Activated CD8-positive, alpha-beta T cell treated with anti-CD3 and anti-CD28 coated beads for 36 hours (primary cell): ENCODE results near the gene EPB41L5. TPM values are rescaled to one million over a fixed set of nuclear protein-coding genes. Genes with fewer than 3 reads are reported as not detected.
A peak's percentile ranks its signal among the peaks of the same experiment; 100 is the strongest.

Experiments used
- ATAC-seq: fragments of 200-7000 bp; cut with Tn5 transposase; one replicate; pipeline ENCODE4 v1.10.0; 2021; ENCODE audit warnings: mild to moderate bottlenecking, moderate library complexity
- CTCF ChIA-PET: fragments of 350-600 bp; sonication (Branson Sonifier 250); formaldehyde crosslinking; loops from one replicate; lab custom pipeline; 2021; ENCODE audit warnings: antibody characterized with exemption; lab: Charles Lee
- POLR2A ChIA-PET: fragments of 350-600 bp; sonication (Branson Sonifier 250); formaldehyde crosslinking; loops from one replicate; lab custom pipeline; 2021; ENCODE audit warnings: antibody characterized with exemption; lab: Charles Lee
- DNase-seq: peaks from one replicate; pipeline ENCODE4 v3.0.0-alpha.2; 2020
- H3K27ac Mint-ChIP-seq: one replicate; pipeline ENCODE4 v1.8.0; 2021; ENCODE audit warnings: mild to moderate bottlenecking, mixed read lengths
- H3K27me3 Mint-ChIP-seq: one replicate; pipeline ENCODE4 v1.8.0; 2021; ENCODE audit warnings: mixed read lengths
- H3K36me3 Mint-ChIP-seq: one replicate; pipeline ENCODE4 v1.8.0; 2021; ENCODE audit warnings: low read depth, mixed read lengths
- H3K4me1 Mint-ChIP-seq: one replicate; pipeline ENCODE4 v1.8.0; 2021; ENCODE audit warnings: low read depth, mixed read lengths
- H3K4me3 Mint-ChIP-seq: one replicate; pipeline ENCODE4 v1.8.0; 2021; ENCODE audit warnings: mild to moderate bottlenecking, moderate library complexity, mixed read lengths
- H3K9me3 Mint-ChIP-seq: one replicate; pipeline ENCODE4 v1.8.0; 2021; ENCODE audit warnings: mixed read lengths
- intact Hi-C: fragments of 100-400 bp; cut with micrococcal nuclease; formaldehyde crosslinking; loops from one replicate; pipeline ENCODE4 v1.10.0; 2022
- total RNA-seq, 2 experiments: library from RNA; stranded (reverse); gene quantifications; one replicate each; pipeline ENCODE4 v1.2.3, GENCODE V29; 2021
- TF ChIP-seq, protein P1 (sequence below): fragments of 200-600 bp; IDR thresholded peaks from one replicate; pipeline ENCODE4 v1.8.0; 2022; ENCODE audit warnings: antibody characterized with exemption, mild to moderate bottlenecking

Gene EPB41L5
- total RNA-seq, 2 experiments from 2014 or later = 3.9 TPM

DNA sequence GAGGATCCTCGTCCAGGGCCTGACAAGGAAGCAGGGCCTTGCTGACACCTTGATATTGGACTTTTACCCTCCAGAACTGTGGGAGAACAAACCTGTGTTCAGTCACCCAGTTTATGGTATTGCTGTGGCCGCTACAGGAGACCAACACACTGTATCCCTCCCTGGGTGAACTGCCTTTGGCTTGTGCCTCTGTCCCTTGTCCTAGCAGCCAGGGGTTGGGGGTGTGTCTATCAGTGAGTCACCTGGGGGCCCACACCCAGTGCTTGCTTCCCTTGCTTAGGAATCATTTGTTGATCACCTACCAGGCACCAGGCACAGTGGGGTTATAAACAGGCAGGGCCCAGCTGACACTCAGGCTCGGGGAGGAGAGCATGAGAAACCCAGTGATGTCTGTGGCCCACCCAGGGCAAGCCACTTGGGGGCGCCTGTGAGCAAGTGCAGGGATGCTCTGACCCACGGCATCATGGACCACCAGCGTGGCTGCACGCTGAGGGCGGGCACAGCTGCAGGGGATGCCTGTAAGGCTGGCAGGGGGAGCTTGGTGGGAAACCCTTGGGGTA, 193.2 kb downstream of the EPB41L5 start:
- intact Hi-C loops = no loop called here
- TF ChIP-seq, protein P1, sequence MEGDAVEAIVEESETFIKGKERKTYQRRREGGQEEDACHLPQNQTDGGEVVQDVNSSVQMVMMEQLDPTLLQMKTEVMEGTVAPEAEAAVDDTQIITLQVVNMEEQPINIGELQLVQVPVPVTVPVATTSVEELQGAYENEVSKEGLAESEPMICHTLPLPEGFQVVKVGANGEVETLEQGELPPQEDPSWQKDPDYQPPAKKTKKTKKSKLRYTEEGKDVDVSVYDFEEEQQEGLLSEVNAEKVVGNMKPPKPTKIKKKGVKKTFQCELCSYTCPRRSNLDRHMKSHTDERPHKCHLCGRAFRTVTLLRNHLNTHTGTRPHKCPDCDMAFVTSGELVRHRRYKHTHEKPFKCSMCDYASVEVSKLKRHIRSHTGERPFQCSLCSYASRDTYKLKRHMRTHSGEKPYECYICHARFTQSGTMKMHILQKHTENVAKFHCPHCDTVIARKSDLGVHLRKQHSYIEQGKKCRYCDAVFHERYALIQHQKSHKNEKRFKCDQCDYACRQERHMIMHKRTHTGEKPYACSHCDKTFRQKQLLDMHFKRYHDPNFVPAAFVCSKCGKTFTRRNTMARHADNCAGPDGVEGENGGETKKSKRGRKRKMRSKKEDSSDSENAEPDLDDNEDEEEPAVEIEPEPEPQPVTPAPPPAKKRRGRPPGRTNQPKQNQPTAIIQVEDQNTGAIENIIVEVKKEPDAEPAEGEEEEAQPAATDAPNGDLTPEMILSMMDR = peak; percentile 74
- Mint-ChIP-seq H3K27ac (no peak overlapping the region), H3K4me1 (peaks cover 11% of the 10 kb centered on the region), H3K27me3 (no peaks in the 10 kb centered on the region), H3K9me3 (no peaks in the 10 kb centered on the region), H3K4me3 (no peak overlapping the region), H3K36me3 (no peaks in the 10 kb centered on the region)
- DNase-seq (peak; percentile 74), ATAC-seq (peak; percentile 79)
- CTCF ChIA-PET = interaction anchor here (0.8 to 2.5 kb wide), 12 partner anchors 9 to 138 kb away, joined by 3 to 12 read pairs (median 4); partner anchors contain the start of gene RALB
- POLR2A ChIA-PET = interaction anchor here (1.0 kb wide), 1 partner anchor 26 kb away, joined by 3 read pairs; no protein-coding TSS in a partner anchor

DNA sequence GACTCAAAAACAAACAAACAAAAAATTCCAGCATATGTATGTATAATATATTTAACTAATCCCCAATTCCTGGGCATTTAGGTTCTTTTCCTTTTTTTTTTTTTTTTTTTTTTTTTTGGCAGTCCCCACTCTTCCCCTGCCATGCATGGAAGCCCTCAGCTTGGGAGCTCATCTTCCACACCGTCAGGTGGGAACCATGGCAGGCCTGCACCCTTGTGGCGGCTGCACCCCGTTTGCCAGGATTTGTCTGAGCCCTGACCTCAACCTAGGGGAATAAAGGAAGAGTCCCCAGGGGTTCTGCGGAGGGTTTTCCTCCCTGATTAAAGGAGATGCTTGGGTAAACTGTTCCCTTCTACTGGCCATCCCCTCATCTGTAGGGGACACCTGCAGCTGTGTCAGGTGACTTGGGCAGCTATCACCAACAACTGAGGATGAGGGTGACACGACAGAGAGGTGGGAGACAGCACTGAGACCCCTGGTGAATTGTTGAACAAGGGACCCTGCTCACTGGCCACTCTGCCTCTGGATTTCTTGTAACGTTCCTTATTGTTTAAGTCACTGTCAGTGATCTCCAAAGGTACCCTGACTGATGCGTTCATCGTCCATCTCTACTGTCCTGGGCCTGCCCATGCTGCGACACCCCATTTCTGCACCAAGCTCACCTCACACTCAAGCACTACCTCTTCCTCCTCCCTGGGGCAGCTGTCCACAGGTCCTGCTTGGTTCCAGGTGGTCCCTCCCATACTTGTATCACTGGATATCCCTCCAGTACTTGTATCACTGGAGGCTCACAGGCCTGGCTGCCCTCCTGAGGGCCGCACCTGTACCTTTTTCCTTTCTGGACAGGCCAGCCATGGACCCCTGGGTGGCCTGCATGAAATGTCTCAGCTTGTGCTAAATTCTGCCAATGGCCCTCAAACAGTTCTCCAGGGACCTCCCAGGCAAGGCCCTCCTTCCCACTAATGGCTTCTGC, 195.8 kb downstream of the EPB41L5 start:
- ChIA-PET CTCF (interaction anchor here (1.0 to 1.1 kb wide), 2 partner anchors 34 to 105 kb away, joined by 4 read pairs; no protein-coding TSS in a partner anchor), POLR2A (interaction anchor here (1.1 kb wide), 1 partner anchor 104 kb away, joined by 3 read pairs; no protein-coding TSS in a partner anchor)
- no peak overlapping the region for H3K4me3 Mint-ChIP-seq
- intact Hi-C loops = no loop called here
- no peaks in the 10 kb centered on the region for H3K36me3 Mint-ChIP-seq
- no peaks in the 10 kb centered on the region for H3K27me3 Mint-ChIP-seq
- no peaks in the 10 kb centered on the region for H3K9me3 Mint-ChIP-seq
- H3K4me1 Mint-ChIP-seq = peaks cover 11% of the 10 kb centered on the region
- ATAC-seq (no peak), DNase-seq (no peak)
- no peak overlapping the region for H3K27ac Mint-ChIP-seq
- TF ChIP-seq, protein P1 = no peak

DNA sequence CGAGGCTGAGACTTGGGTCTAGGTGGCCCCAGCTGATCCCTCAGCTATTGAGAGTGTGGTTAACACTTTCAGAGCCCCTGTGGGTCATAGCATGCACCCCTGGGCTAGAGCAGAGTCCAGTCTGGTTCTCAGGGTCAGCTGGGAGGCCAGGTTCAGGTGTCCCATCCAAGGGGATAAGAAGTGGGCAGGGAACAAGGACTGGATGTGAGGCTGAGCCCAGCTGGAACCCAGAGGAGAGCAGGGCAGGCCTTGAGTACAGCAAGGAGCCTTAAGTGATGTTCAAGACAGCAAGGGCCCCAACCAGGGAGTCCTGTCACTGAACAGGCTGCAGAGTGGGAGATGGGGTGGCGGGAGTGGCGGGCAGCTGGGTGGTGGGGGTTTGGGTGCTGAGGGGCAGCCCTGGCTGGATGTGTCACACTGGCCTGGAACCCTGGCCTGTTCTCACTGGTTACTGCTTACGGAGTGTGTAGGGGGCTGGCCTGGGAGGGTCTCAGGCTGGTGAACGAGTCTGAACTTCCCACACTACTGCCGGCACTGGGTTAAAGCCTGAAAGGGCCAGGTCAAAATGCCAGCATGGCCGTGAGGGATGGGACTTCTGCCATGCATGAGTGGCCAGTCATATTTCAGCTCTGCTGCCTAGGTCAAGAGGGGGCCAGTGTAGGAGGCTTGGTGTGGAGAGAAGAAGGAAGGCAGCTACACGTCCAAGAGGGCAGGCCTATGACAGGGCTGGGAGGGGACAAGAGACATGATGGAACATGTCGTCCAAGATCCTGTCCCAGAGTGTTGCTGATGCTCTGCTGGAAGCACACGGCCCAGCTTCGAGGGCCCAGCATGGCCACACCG, 196.8 kb downstream of the EPB41L5 start:
- intact Hi-C loops = no loop called here
- CTCF ChIA-PET = interaction anchor here (1.0 to 1.5 kb wide), 5 partner anchors 34 to 456 kb away, joined by 3 to 5 read pairs (median 4); no protein-coding TSS in a partner anchor
- DNase-seq (no peak), ATAC-seq (no peak)
- no peaks in the 10 kb centered on the region for H3K27me3 Mint-ChIP-seq
- no peaks in the 10 kb centered on the region for H3K9me3 Mint-ChIP-seq
- TF ChIP-seq, protein P1 = no peak
- POLR2A ChIA-PET = interaction anchor here (1.1 kb wide), 1 partner anchor 103 kb away, joined by 3 read pairs; no protein-coding TSS in a partner anchor
- H3K4me1 Mint-ChIP-seq = peaks cover 11% of the 10 kb centered on the region
- no peak overlapping the region for H3K4me3 Mint-ChIP-seq
- H3K27ac Mint-ChIP-seq = peak overlapping the region; percentile 23
- no peaks in the 10 kb centered on the region for H3K36me3 Mint-ChIP-seq

DNA sequence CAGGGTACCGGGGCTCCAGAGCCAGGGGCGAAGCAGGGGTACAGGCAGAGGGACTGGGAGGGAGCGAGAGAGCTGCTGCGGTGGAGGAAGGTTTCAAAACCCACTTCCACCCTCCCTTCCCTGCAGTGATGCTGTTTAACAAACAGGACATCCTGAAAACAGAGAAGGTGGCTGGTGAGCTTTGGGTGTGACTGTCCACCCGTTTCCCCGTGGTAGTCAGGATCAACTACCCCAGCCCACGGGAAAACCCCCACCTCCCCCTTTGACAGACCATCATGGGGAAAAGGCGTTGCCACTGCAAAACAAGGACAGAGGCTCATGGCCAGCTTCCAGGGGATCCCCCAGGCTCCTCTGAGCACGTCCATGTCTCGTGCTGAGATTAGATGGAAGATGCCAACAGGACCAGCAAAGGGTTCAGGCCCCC, 197.4 kb downstream of the EPB41L5 start:
- intact Hi-C loops = no loop called here
- peak overlapping the region; percentile 65 for H3K27ac Mint-ChIP-seq
- no peak overlapping the region for H3K4me3 Mint-ChIP-seq
- CTCF ChIA-PET = interaction anchor here (1.0 to 1.5 kb wide), 4 partner anchors 35 to 456 kb away, joined by 3 to 5 read pairs (median 4); no protein-coding TSS in a partner anchor
- H3K9me3 Mint-ChIP-seq = no peaks in the 10 kb centered on the region
- H3K4me1 Mint-ChIP-seq = peaks cover 11% of the 10 kb centered on the region
- TF ChIP-seq, protein P1 = no peak
- no peaks in the 10 kb centered on the region for H3K27me3 Mint-ChIP-seq
- no peak for DNase-seq
- POLR2A ChIA-PET = no interaction called here
- peak; percentile 54 for ATAC-seq
- no peaks in the 10 kb centered on the region for H3K36me3 Mint-ChIP-seq
